ACHN (cell line): ENCODE measurements around the gene TAC3.
"Not testable (repeated sequence)": the region's sequence is repeated elsewhere in the genome, so short reads cannot be mapped to it uniquely, and the experiment has no call there.

Experiments used
- DNase-seq: peaks from one replicate; pipeline ENCODE4 v3.0.0-alpha.2; 2015
- in situ Hi-C: cut with HindIII; loops from 2 replicates; pipeline ENCODE4 v1.10.0; 2017; ENCODE audit warnings: low sequenced_read_pairs, low pct_ligation_motif_present, low pct_unique_long_range_greater_than_20kb

Gene TAC3

GRCh38 chr12:56965124-56965523 is 51.2 kb downstream of the TAC3 start:
- DNase-seq, in situ Hi-C loops: not testable (repeated sequence)

GRCh38 chr12:56963557-56963956 is 52.8 kb downstream of the TAC3 start:
- in situ Hi-C loops: not testable (repeated sequence)

GRCh38 chr12:56962247-56962646 is 54.1 kb downstream of the TAC3 start:
- DNase-seq, in situ Hi-C loops: not testable (repeated sequence)

More at GRCh38 chr12:56963557-56963956, 52.8 kb downstream of the TAC3 start:
- not testable (repeated sequence) for DNase-seq
